Activated naive CD8-positive, alpha-beta T cell treated with anti-CD3 and anti-CD28 coated beads for 36 hours (primary cell): ENCODE results near the gene MAPRE3. TPM values are rescaled to one million over a fixed set of nuclear protein-coding genes. Genes with fewer than 3 reads are reported as not detected.

Experiments used
- DNase-seq: peaks from one replicate; pipeline ENCODE4 v3.0.0; 2021
- H3K27ac Mint-ChIP-seq: one replicate; pipeline ENCODE4 v1.8.0; 2022; ENCODE audit warnings: mild to moderate bottlenecking, moderate library complexity, mixed read lengths
- H3K27me3 Mint-ChIP-seq: one replicate; pipeline ENCODE4 v1.8.0; 2022; ENCODE audit warnings: mild to moderate bottlenecking, mixed read lengths
- H3K36me3 Mint-ChIP-seq: one replicate; pipeline ENCODE4 v1.8.0; 2021; ENCODE audit warnings: mild to moderate bottlenecking, mixed read lengths
- H3K4me1 Mint-ChIP-seq: one replicate; pipeline ENCODE4 v1.8.0; 2021; ENCODE audit warnings: mixed read lengths
- H3K4me3 Mint-ChIP-seq: one replicate; pipeline ENCODE4 v1.8.0; 2022; ENCODE audit warnings: mild to moderate bottlenecking, moderate library complexity, mixed read lengths
- H3K9me3 Mint-ChIP-seq: one replicate; pipeline ENCODE4 v1.8.0; 2022; ENCODE audit warnings: mixed read lengths
- total RNA-seq, 2 experiments: library from RNA; stranded (reverse); gene quantifications; one replicate each; pipeline ENCODE4 v1.2.3, GENCODE V29; 2021

Gene MAPRE3
- total RNA-seq, 2 experiments from 2014 or later, result 2.0 to 2.3 TPM

GRCh38 chr2:27008678-27009077 is 38.2 kb downstream of the MAPRE3 start:
- no peak overlapping the region for H3K27ac Mint-ChIP-seq
- H3K4me3 Mint-ChIP-seq, result no peak overlapping the region
- peaks cover 4% of the 10 kb centered on the region for H3K27me3 Mint-ChIP-seq
- H3K36me3 Mint-ChIP-seq, result no peaks in the 10 kb centered on the region
- peaks cover 2% of the 10 kb centered on the region for H3K4me1 Mint-ChIP-seq
- no peak for DNase-seq
- no peaks in the 10 kb centered on the region for H3K9me3 Mint-ChIP-seq

GRCh38 chr2:27009083-27009482 is 38.6 kb downstream of the MAPRE3 start:
- H3K4me3 Mint-ChIP-seq, result no peak overlapping the region

GRCh38 chr2:27009716-27010115 is 39.3 kb downstream of the MAPRE3 start:
- H3K4me3 Mint-ChIP-seq, result no peak overlapping the region
- H3K36me3 Mint-ChIP-seq, result no peaks in the 10 kb centered on the region
- H3K27ac Mint-ChIP-seq, result no peak overlapping the region
- no peak for DNase-seq
- H3K9me3 Mint-ChIP-seq, result no peaks in the 10 kb centered on the region
- peaks cover 4% of the 10 kb centered on the region for H3K27me3 Mint-ChIP-seq
- peaks cover 2% of the 10 kb centered on the region for H3K4me1 Mint-ChIP-seq

More at GRCh38 chr2:27009083-27009482, 38.6 kb downstream of the MAPRE3 start:
- Mint-ChIP-seq H3K4me1 (peaks cover 2% of the 10 kb centered on the region), H3K27me3 (peaks cover 4% of the 10 kb centered on the region), H3K9me3 (no peaks in the 10 kb centered on the region), H3K36me3 (no peaks in the 10 kb centered on the region), H3K27ac (no peak overlapping the region)
- DNase-seq, result no peak

GRCh38 chr2:27010139-27010538 is 39.7 kb downstream of the MAPRE3 start:
- H3K36me3 Mint-ChIP-seq, result no peaks in the 10 kb centered on the region
- no peaks in the 10 kb centered on the region for H3K9me3 Mint-ChIP-seq
- peaks cover 2% of the 10 kb centered on the region for H3K4me1 Mint-ChIP-seq
- H3K27me3 Mint-ChIP-seq, result peaks cover 4% of the 10 kb centered on the region
- no peak for DNase-seq
- no peak overlapping the region for H3K27ac Mint-ChIP-seq
- H3K4me3 Mint-ChIP-seq, result no peak overlapping the region

GRCh38 chr2:27013738-27014137 is 43.3 kb downstream of the MAPRE3 start:
- Mint-ChIP-seq H3K9me3 (no peaks in the 10 kb centered on the region), H3K27me3 (peaks cover 4% of the 10 kb centered on the region), H3K4me3 (no peak overlapping the region), H3K27ac (no peak overlapping the region), H3K4me1 (no peaks in the 10 kb centered on the region), H3K36me3 (no peaks in the 10 kb centered on the region)
- no peak for DNase-seq

GRCh38 chr2:27014771-27015433 is 44.5 kb downstream of the MAPRE3 start:
- H3K9me3 Mint-ChIP-seq, result no peaks in the 10 kb centered on the region

GRCh38 chr2:27016801-27017325 is 46.4 kb downstream of the MAPRE3 start:
- no peak overlapping the region for H3K27ac Mint-ChIP-seq
- H3K9me3 Mint-ChIP-seq, result no peaks in the 10 kb centered on the region
- no peaks in the 10 kb centered on the region for H3K4me1 Mint-ChIP-seq
- peak; percentile 33 for DNase-seq
- H3K4me3 Mint-ChIP-seq, result no peak overlapping the region
- H3K27me3 Mint-ChIP-seq, result no peaks in the 10 kb centered on the region
- no peaks in the 10 kb centered on the region for H3K36me3 Mint-ChIP-seq

More at GRCh38 chr2:27014771-27015433, 44.5 kb downstream of the MAPRE3 start:
- H3K27me3 Mint-ChIP-seq, result no peaks in the 10 kb centered on the region
- H3K36me3 Mint-ChIP-seq, result no peaks in the 10 kb centered on the region
- DNase-seq, result no peak
- H3K27ac Mint-ChIP-seq, result no peak overlapping the region
- H3K4me3 Mint-ChIP-seq, result no peak overlapping the region
- no peaks in the 10 kb centered on the region for H3K4me1 Mint-ChIP-seq

- Mint-ChIP-seq H3K27me3 (no peaks in the 10 kb centered on the region), H3K36me3 (no peaks in the 10 kb centered on the region), H3K4me1 (no peaks in the 10 kb centered on the region), H3K9me3 (no peaks in the 10 kb centered on the region), H3K4me3 (no peak overlapping the region), H3K27ac (no peak overlapping the region)
- DNase-seq, result no peak
Observed at GRCh38 chr2:27018142-27018541, 47.7 kb downstream of the MAPRE3 start.

- no peaks in the 10 kb centered on the region for H3K36me3 Mint-ChIP-seq
- DNase-seq, result no peak
- H3K9me3 Mint-ChIP-seq, result no peaks in the 10 kb centered on the region
- H3K27me3 Mint-ChIP-seq, result no peaks in the 10 kb centered on the region
- H3K4me1 Mint-ChIP-seq, result no peaks in the 10 kb centered on the region
- no peak overlapping the region for H3K27ac Mint-ChIP-seq
- no peak overlapping the region for H3K4me3 Mint-ChIP-seq
Observed at GRCh38 chr2:27019459-27019858, 49.0 kb downstream of the MAPRE3 start.

- no peak for DNase-seq
- no peaks in the 10 kb centered on the region for H3K27me3 Mint-ChIP-seq
- H3K9me3 Mint-ChIP-seq, result no peaks in the 10 kb centered on the region
- H3K4me3 Mint-ChIP-seq, result no peak overlapping the region
- no peaks in the 10 kb centered on the region for H3K4me1 Mint-ChIP-seq
- no peak overlapping the region for H3K27ac Mint-ChIP-seq
- H3K36me3 Mint-ChIP-seq, result no peaks in the 10 kb centered on the region
Observed at GRCh38 chr2:27019931-27020855, 49.8 kb downstream of the MAPRE3 start.

GRCh38 chr2:27021253-27022049 is 51.0 kb downstream of the MAPRE3 start:
- Mint-ChIP-seq H3K27me3 (no peaks in the 10 kb centered on the region), H3K4me1 (no peaks in the 10 kb centered on the region)

GRCh38 chr2:27023740-27024139 is 53.3 kb downstream of the MAPRE3 start:
- H3K27ac Mint-ChIP-seq, result no peak overlapping the region
- DNase-seq, result no peak
- H3K36me3 Mint-ChIP-seq, result peaks cover 3% of the 10 kb centered on the region
- no peak overlapping the region for H3K4me3 Mint-ChIP-seq
- H3K27me3 Mint-ChIP-seq, result no peaks in the 10 kb centered on the region
- no peaks in the 10 kb centered on the region for H3K9me3 Mint-ChIP-seq
- peaks cover 2% of the 10 kb centered on the region for H3K4me1 Mint-ChIP-seq

More at GRCh38 chr2:27021253-27022049, 51.0 kb downstream of the MAPRE3 start:
- no peaks in the 10 kb centered on the region for H3K9me3 Mint-ChIP-seq
- no peaks in the 10 kb centered on the region for H3K36me3 Mint-ChIP-seq
- DNase-seq, result no peak
- H3K27ac Mint-ChIP-seq, result no peak overlapping the region
- no peak overlapping the region for H3K4me3 Mint-ChIP-seq

- DNase-seq, result no peak
- Mint-ChIP-seq H3K9me3 (no peaks in the 10 kb centered on the region), H3K27ac (no peak overlapping the region), H3K27me3 (no peaks in the 10 kb centered on the region), H3K4me1 (peaks cover 4% of the 10 kb centered on the region), H3K36me3 (peaks cover 5% of the 10 kb centered on the region), H3K4me3 (no peak overlapping the region)
Observed at GRCh38 chr2:27024188-27024587, 53.8 kb downstream of the MAPRE3 start.

- Mint-ChIP-seq H3K9me3 (no peaks in the 10 kb centered on the region), H3K36me3 (peaks cover 5% of the 10 kb centered on the region), H3K4me3 (no peak overlapping the region), H3K27me3 (no peaks in the 10 kb centered on the region), H3K4me1 (peaks cover 9% of the 10 kb centered on the region), H3K27ac (no peak overlapping the region)
- no peak for DNase-seq
Observed at GRCh38 chr2:27024812-27025211, 54.4 kb downstream of the MAPRE3 start.
